WTC11 (cell line): Measurements from ENCODE around the gene NFU1. TPM values are rescaled to one million over a fixed set of nuclear protein-coding genes. Genes with fewer than 3 reads are reported as not detected.

Experiments
- ATAC-seq: fragments of 200-7000 bp; cut with Tn5 transposase; 2 replicates; pipeline ENCODE4 v1.10.0; 2021; ENCODE audit warnings: mild to moderate bottlenecking, moderate library complexity
- CTCF ChIA-PET: fragments of 300-600 bp; sonication (Branson Sonifier 250); formaldehyde crosslinking; loops from one replicate; lab custom pipeline; 2021; ENCODE audit warnings: antibody characterized with exemption; lab: Charles Lee
- POLR2A ChIA-PET: fragments of 350-600 bp; sonication (Branson Sonifier 250); formaldehyde crosslinking; loops from one replicate; lab custom pipeline; 2021; ENCODE audit warnings: antibody characterized with exemption; lab: Charles Lee
- DNase-seq: peaks from one replicate; pipeline ENCODE4 v3.0.0; 2021; ENCODE audit warnings: low spot score
- H3K27ac Mint-ChIP-seq: 2 replicates; pipeline ENCODE4 v1.8.0; 2021; ENCODE audit warnings: mixed read lengths
- H3K27me3 Mint-ChIP-seq: 2 replicates; pipeline ENCODE4 v1.8.0; 2021; ENCODE audit warnings: low read depth, mild to moderate bottlenecking, moderate library complexity, mixed read lengths
- H3K36me3 Mint-ChIP-seq: 2 replicates; pipeline ENCODE4 v1.8.0; 2021; ENCODE audit warnings: mixed read lengths
- H3K4me1 Mint-ChIP-seq: 2 replicates; pipeline ENCODE4 v1.8.0; 2022; ENCODE audit warnings: mixed read lengths
- H3K4me3 Mint-ChIP-seq: 2 replicates; pipeline ENCODE4 v1.8.0; 2021; ENCODE audit warnings: mild to moderate bottlenecking, moderate library complexity, mixed read lengths
- H3K9me3 Mint-ChIP-seq: 2 replicates; pipeline ENCODE4 v1.8.0; 2021; ENCODE audit warnings: mixed read lengths
- AFF4 ChIP-seq: sonication (generic); formaldehyde crosslinking; IDR thresholded peaks from 2 replicates; pipeline ENCODE4 v1.8.1; 2023; ENCODE audit warnings: mild to moderate bottlenecking, missing genetic modification reagents, borderline replicate concordance
- ATF3 ChIP-seq: sonication (generic); formaldehyde crosslinking; conservative IDR thresholded peaks from 2 replicates; pipeline ENCODE4 v1.8.1; 2022; ENCODE audit warnings: mild to moderate bottlenecking, missing genetic modification reagents
- CREB1 ChIP-seq: sonication (generic); formaldehyde crosslinking; IDR thresholded peaks from 2 replicates; pipeline ENCODE4 v1.8.0; 2023; ENCODE audit warnings: mild to moderate bottlenecking, missing genetic modification reagents
- CREM ChIP-seq: sonication (generic); formaldehyde crosslinking; IDR thresholded peaks from 2 replicates; pipeline ENCODE4 v1.8.1; 2022; ENCODE audit warnings: mild to moderate bottlenecking, missing genetic modification reagents, moderate library complexity
- E2F1 ChIP-seq: sonication (generic); formaldehyde crosslinking; IDR thresholded peaks from 2 replicates; pipeline ENCODE4 v1.8.0; 2022; ENCODE audit warnings: mild to moderate bottlenecking, missing genetic modification reagents
- ELF4 ChIP-seq: sonication (generic); formaldehyde crosslinking; IDR thresholded peaks from 2 replicates; pipeline ENCODE4 v1.8.1; 2022; ENCODE audit warnings: low read depth, mild to moderate bottlenecking, moderate library complexity, missing genetic modification reagents
- ETV6 ChIP-seq: sonication (generic); formaldehyde crosslinking; IDR thresholded peaks from 2 replicates; pipeline ENCODE4 v1.8.1; 2022; ENCODE audit warnings: mild to moderate bottlenecking, missing genetic modification reagents
- FOXJ3 ChIP-seq: sonication (generic); formaldehyde crosslinking; IDR thresholded peaks from 2 replicates; pipeline ENCODE4 v1.9.0; 2021; ENCODE audit warnings: missing genetic modification reagents, mild to moderate bottlenecking, borderline replicate concordance
- GRHL2 ChIP-seq: fragments of 250-450 bp; sonication (Bioruptor Pico); IDR thresholded peaks from 2 replicates; pipeline ENCODE4 v1.8.0; 2022; ENCODE audit warnings: mild to moderate bottlenecking, moderate library complexity; ENCODE audit not compliant: insufficient replicate concordance, severe bottlenecking
- GTF2I ChIP-seq: fragments of 250-450 bp; sonication (Bioruptor Pico); conservative IDR thresholded peaks from 2 replicates; pipeline ENCODE4 v1.4.0; 2021; ENCODE audit warnings: mild to moderate bottlenecking
- IRF1 ChIP-seq: sonication (generic); formaldehyde crosslinking; IDR thresholded peaks from 2 replicates; pipeline ENCODE4 v1.8.0; 2023; ENCODE audit warnings: missing genetic modification reagents
- MXD4 ChIP-seq: fragments of 250-450 bp; sonication (Bioruptor Pico); IDR thresholded peaks from 2 replicates; pipeline ENCODE4 v1.8.0; 2021; ENCODE audit warnings: mild to moderate bottlenecking, moderate library complexity, borderline replicate concordance
- NR2C2 ChIP-seq: sonication (generic); formaldehyde crosslinking; IDR thresholded peaks from 2 replicates; pipeline ENCODE4 v1.8.0; 2022; ENCODE audit warnings: mild to moderate bottlenecking, missing genetic modification reagents
- OVOL2 ChIP-seq: fragments of 250-450 bp; sonication (Bioruptor Pico); IDR thresholded peaks from 2 replicates; pipeline ENCODE4 v1.9.0; 2021; ENCODE audit warnings: mild to moderate bottlenecking, borderline replicate concordance
- PREB ChIP-seq: sonication (generic); formaldehyde crosslinking; IDR thresholded peaks from 2 replicates; pipeline ENCODE4 v1.8.1; 2022; ENCODE audit warnings: mild to moderate bottlenecking, missing genetic modification reagents, moderate library complexity, borderline replicate concordance
- PRRX2 ChIP-seq: fragments of 250-450 bp; sonication (Bioruptor Pico); IDR thresholded peaks from 2 replicates; pipeline ENCODE4 v1.8.0; 2021; ENCODE audit warnings: mild to moderate bottlenecking
- SMAD3 ChIP-seq: sonication (generic); formaldehyde crosslinking; IDR thresholded peaks from 2 replicates; pipeline ENCODE4 v1.8.0; 2022; ENCODE audit warnings: missing genetic modification reagents, mild to moderate bottlenecking, borderline replicate concordance
- SMAD4 ChIP-seq: sonication (generic); formaldehyde crosslinking; IDR thresholded peaks from 2 replicates; pipeline ENCODE4 v1.8.0; 2022; ENCODE audit warnings: mild to moderate bottlenecking, missing genetic modification reagents
- SP1 ChIP-seq: sonication (generic); formaldehyde crosslinking; conservative IDR thresholded peaks from 2 replicates; pipeline ENCODE4 v1.8.1; 2022; ENCODE audit warnings: missing genetic modification reagents
- TEAD1 ChIP-seq: sonication (generic); formaldehyde crosslinking; IDR thresholded peaks from 2 replicates; pipeline ENCODE4 v1.8.0; 2022; ENCODE audit warnings: mild to moderate bottlenecking, missing genetic modification reagents
- TEAD4 ChIP-seq: sonication (generic); formaldehyde crosslinking; IDR thresholded peaks from 2 replicates; pipeline ENCODE4 v1.8.0; 2022; ENCODE audit warnings: mild to moderate bottlenecking, missing genetic modification reagents
- TP53 ChIP-seq: sonication (generic); formaldehyde crosslinking; IDR thresholded peaks from 2 replicates; pipeline ENCODE4 v1.8.1; 2023; ENCODE audit warnings: mild to moderate bottlenecking, missing genetic modification reagents
- ZNF121 ChIP-seq: sonication (generic); formaldehyde crosslinking; IDR thresholded peaks from 2 replicates; pipeline ENCODE4 v1.8.0; 2023; ENCODE audit warnings: missing genetic modification reagents
- ZNF317 ChIP-seq: sonication (generic); formaldehyde crosslinking; IDR thresholded peaks from 2 replicates; pipeline ENCODE4 v1.8.1; 2023; ENCODE audit warnings: low read depth, mild to moderate bottlenecking, moderate library complexity, missing genetic modification reagents, borderline replicate concordance
- ZNF532 ChIP-seq: fragments of 250-450 bp; sonication (Bioruptor Pico); IDR thresholded peaks from 2 replicates; pipeline ENCODE4 v1.9.0; 2021; ENCODE audit warnings: mild to moderate bottlenecking, borderline replicate concordance
- total RNA-seq: library from RNA; stranded (reverse); gene quantifications from 3 replicates; pipeline ENCODE4 v1.2.3, GENCODE V29; 2021

The NFU1 gene
- total RNA-seq, 1 experiment from 2014 or later: 39.3 TPM

GRCh38 chr2:69397234-69397633 lies 40.0 kb downstream of the NFU1 start (continued):
- no peak for TF ChIP-seq AFF4 (CRISPR knock-in tag)
- no peak for TF ChIP-seq ZNF121 (CRISPR knock-in tag)
- TF ChIP-seq SMAD3 (CRISPR knock-in tag): no peak
- no peak for TF ChIP-seq TEAD4
- TF ChIP-seq PRRX2 (CRISPR knock-in tag): no peak
- no peak for TF ChIP-seq OVOL2 (CRISPR knock-in tag)
- TF ChIP-seq TEAD1 (CRISPR knock-in tag): no peak

- DNase-seq (no peak), ATAC-seq (no peak)
- Mint-ChIP-seq H3K27me3 (no peaks in the 10 kb centered on the region), H3K27ac (no peak overlapping the region), H3K36me3 (peaks cover 18% of the 10 kb centered on the region), H3K4me1 (no peaks in the 10 kb centered on the region), H3K9me3 (no peaks in the 10 kb centered on the region), H3K4me3 (no peak overlapping the region)
- ChIA-PET CTCF (no interaction called here), POLR2A (no interaction called here)
- TF ChIP-seq GRHL2 (CRISPR knock-in tag): no peak
- TF ChIP-seq SMAD4 (CRISPR knock-in tag): no peak
- no peak for TF ChIP-seq ATF3 (CRISPR knock-in tag)
- TF ChIP-seq FOXJ3 (CRISPR knock-in tag): no peak
- TF ChIP-seq CREM (CRISPR knock-in tag): no peak
- TF ChIP-seq ETV6: no peak
- TF ChIP-seq ZNF532 (CRISPR knock-in tag): no peak
- TF ChIP-seq ELF4 (CRISPR knock-in tag): no peak
Observed at GRCh38 chr2:69395866-69396265, 41.4 kb downstream of the NFU1 start.

- no peaks in the 10 kb centered on the region for H3K4me1 Mint-ChIP-seq
- no peak overlapping the region for H3K4me3 Mint-ChIP-seq
- H3K36me3 Mint-ChIP-seq: 0 out of 2 replicates have a peak, but pooled peaks cover 5% of the 10 kb centered on the region
- DNase-seq: no peak
- no peak overlapping the region for H3K27ac Mint-ChIP-seq
- CTCF ChIA-PET: no interaction called here
- POLR2A ChIA-PET: no interaction called here
- no peak for ATAC-seq
- no peaks in the 10 kb centered on the region for H3K27me3 Mint-ChIP-seq
- no peaks in the 10 kb centered on the region for H3K9me3 Mint-ChIP-seq
- no peak for TF ChIP-seq IRF1
- no peak for TF ChIP-seq MXD4 (CRISPR knock-in tag)
- no peak for TF ChIP-seq ZNF317 (CRISPR knock-in tag)
- TF ChIP-seq CREB1 (CRISPR knock-in tag): no peak
- no peak for TF ChIP-seq SP1 (CRISPR knock-in tag)
- no peak for TF ChIP-seq PREB (CRISPR knock-in tag)
- no peak for TF ChIP-seq E2F1
- no peak for TF ChIP-seq GTF2I (CRISPR knock-in tag)
- no peak for TF ChIP-seq TP53 (CRISPR knock-in tag)
- no peak for TF ChIP-seq NR2C2 (CRISPR knock-in tag)
Observed at GRCh38 chr2:69393963-69394362, 43.3 kb downstream of the NFU1 start.
